Activated effector memory CD4-positive, alpha-beta T cell treated with anti-CD3 and anti-CD28 coated beads, Interleukin-2, amount 50 U/mL, for 16 hours (primary cell): Measurements from ENCODE around the gene GFOD2.
"Not testable (repeated sequence)": the region's sequence is repeated elsewhere in the genome, so short reads cannot be mapped to it uniquely, and the experiment has no call there.

ENCODE experiments used
- DNase-seq: peaks from one replicate; pipeline ENCODE4 v3.0.0-alpha.2; 2020

GFOD2 gene

DNA sequence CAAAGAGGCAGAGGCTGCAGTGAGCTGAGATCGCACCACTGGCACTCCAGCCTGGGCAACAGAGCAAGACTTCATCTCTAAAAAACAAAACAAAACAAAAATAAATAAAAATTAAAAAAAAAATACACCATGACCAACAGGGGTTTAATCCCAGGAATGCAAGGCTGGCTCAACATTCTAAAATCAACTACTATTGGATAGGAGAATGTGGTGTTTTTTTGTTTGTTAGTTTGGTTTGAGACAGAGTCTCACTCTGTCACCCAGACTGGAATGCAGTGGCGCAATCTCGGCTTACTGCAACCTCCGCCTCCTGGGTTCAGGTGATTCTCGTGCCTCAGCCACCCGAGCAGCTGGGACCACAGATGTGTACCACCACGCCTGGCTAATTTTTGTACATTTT is 19.9 kb downstream of the GFOD2 start:
- DNase-seq: no peak

DNA sequence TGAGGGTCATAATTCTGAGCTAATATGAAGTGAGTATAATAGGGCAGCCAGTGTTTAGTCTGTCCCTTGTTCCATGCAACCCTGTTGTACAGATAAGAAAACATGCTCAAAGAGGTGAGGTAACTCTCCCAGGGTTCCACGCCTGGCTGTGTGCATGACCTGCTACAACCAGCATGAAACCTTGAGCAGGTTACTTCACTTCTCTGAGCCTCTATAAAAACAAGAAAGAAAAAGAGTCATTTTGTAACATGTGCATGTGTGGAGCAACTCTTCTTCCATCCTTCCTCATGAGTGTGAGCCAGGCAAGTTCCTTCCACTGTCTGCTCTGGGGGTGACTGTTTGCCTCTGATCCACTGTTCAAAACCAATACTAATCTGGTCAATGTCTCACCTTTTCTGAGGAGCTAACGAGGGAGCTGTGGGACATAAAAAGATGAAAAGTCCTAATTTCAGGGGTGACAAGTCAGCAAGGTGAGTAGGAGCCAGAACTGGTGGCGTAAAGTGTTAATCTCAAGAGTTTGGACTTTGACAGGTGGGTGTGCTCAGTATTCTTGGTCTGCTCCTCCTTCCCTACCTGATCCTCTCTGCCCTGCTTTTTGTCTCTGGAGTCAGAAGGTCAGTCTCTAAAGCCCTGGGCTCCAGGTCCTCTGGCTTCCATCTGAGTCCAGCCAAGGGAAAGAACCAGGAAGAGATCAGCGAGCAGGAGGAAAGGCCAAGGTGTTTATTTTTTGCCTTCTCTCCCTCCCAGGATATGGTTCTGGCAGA is 21.5 kb downstream of the GFOD2 start:
- DNase-seq: no peak

DNA sequence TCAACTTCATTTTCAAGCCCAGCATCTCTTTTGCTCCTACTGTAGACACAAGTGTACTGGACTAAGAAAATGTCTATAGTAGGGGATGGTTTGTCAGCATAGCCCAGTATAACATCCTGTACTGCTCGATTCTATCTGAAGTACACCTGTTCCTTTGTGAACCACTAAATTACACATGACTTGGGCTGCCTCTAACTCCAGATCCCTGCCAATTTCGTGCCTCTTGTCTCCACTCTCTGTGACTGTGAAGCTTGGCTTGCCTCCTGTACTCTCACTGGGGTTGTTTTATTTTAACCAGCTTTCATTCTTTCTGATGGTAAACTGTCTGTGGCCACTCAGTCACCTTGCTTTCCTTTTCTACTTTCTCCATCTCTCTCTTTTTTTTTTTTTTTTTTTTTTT is 24.5 kb downstream of the GFOD2 start:
- DNase-seq: no peak

- not testable (repeated sequence) for DNase-seq
These were observed 25.4 kb downstream of the GFOD2 start for GRCh38 chr16:67693517-67694285.

- DNase-seq: no peak
These were observed 33.6 kb downstream of the GFOD2 start for GRCh38 chr16:67685388-67686112.

DNA sequence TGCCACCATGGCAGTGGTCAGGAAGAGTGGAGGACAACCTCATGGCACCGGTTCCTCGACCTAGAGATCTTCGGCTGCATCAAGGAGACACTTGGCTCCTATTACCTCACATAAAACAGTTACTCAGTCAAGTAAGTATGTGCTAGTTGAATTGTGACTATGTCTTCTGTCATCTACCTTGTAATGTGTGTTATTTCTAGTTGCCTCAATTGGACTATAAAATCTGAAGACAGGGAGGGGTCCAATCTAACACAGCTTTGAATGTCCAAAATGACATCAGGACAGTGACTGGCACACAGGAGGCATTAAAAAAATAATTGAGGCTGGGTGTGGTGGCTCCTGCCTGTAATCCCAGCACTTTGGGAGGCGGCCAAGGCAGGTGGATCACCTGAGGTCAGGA is 35.3 kb downstream of the GFOD2 start:
- no peak for DNase-seq

GRCh38 chr16:67679935-67680897 is 38.9 kb downstream of the GFOD2 start:
- DNase-seq: no peak

DNA sequence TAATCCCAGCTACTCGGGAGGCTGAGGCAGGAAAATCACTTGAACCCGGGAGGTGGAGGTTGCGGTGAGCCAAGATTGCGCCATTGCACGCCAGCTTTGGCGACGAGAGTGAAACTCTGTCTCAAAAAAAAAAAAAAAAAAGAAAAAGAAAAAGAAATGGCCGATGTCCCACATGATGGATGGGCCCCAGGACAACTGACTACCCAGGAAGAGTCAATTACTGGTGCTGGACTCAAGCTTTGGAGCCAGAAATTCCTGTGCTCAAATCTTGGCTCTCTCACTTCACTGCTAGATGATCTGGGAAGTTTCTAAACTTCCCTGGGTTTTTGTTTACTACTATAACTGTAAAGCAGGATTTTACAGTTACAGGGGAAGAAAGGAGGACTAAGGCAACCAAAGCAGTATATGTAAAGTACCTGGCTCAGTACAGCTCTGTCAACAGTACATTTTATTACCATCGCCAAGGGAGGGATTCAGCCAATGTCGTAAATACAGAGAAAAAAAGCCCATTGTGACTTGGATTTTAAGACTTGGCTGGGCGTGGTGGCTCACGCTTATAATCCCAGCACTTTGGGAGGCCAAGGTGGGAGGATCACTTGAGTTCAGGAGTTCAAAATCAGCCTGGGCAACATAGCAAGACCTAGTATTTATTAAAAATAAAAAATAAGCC is 40.6 kb downstream of the GFOD2 start:
- no peak for DNase-seq

DNA sequence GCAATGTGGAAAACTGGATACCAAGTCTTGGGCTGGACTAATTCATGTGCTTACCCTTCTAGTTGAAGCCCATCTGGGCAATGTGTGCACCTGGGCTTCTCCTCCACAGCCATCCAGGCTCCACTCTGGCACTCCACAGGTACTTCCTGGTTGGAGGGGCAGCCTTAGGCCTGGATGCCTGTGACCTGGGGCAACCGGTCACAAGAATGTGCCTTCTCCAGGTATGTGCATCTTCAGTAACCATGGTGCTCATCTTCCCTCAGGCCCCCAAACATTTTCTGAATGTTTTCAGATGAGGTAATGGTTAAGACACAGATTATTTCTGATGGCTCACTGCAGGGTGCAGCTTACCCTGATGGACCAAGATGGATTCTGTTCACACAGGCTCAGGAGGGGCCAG is 41.4 kb downstream of the GFOD2 start:
- DNase-seq: no peak

DNA sequence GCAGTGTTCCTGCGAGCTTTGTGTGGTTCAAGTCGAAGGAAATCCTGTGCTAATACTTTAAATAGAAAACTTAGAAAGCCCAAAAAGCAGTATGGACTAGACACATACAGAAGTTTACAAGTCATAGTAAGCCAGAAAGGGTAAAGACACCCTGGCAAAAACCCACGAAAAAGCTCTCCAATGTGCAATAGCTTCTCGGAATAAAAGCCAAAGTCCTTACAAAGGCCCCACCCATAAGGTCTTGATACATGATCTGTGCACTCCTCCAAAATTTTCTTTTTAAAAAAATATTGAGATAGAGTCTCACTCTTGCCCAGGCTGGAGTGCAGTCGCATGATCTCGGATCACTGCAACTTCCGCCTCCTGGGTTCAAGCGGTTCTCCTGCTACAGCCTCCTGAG is 42.2 kb downstream of the GFOD2 start:
- no peak for DNase-seq

GRCh38 chr16:67676516-67676915 is 42.6 kb downstream of the GFOD2 start:
- DNase-seq: no peak

- no peak for DNase-seq
These were observed 43.1 kb downstream of the GFOD2 start for GRCh38 chr16:67675999-67676398.

GRCh38 chr16:67675579-67675935 is 43.6 kb downstream of the GFOD2 start:
- no peak for DNase-seq

DNA sequence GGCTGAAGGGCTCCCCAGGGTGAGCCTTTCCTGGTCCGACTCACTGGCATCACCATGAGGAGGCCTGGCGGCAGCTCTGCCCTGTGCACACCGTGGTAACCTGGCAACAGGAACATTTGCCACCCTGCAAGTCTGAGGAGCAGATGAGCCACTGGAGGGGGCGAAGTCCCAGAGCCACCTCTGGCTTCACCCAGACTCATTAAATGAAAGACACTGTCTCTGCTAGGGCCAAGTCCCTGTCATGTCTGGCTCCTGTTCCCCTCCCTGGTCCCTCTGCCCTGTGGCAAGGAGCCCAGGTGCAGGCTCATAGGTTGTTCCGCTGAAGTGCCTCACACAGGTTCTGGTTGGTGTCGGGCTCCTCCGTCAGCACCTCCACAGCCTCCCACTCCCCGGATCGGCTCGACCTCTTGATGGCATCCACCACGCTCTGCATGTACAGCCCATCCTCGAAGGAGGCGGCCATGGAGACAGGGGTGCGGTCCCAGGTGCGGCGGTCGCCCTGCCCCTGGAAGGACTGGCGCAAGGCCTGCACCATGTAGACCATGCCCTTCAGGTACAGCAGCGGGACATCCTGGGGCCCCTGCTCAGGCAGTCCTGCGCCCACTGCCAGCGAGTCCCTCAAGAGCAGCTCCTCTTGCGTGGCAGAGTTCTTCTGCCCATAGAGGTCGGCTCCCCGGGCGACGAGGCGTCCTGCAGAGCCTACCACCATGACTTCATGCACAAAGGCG is 44.1 kb downstream of the GFOD2 start:
- DNase-seq: no peak

DNA sequence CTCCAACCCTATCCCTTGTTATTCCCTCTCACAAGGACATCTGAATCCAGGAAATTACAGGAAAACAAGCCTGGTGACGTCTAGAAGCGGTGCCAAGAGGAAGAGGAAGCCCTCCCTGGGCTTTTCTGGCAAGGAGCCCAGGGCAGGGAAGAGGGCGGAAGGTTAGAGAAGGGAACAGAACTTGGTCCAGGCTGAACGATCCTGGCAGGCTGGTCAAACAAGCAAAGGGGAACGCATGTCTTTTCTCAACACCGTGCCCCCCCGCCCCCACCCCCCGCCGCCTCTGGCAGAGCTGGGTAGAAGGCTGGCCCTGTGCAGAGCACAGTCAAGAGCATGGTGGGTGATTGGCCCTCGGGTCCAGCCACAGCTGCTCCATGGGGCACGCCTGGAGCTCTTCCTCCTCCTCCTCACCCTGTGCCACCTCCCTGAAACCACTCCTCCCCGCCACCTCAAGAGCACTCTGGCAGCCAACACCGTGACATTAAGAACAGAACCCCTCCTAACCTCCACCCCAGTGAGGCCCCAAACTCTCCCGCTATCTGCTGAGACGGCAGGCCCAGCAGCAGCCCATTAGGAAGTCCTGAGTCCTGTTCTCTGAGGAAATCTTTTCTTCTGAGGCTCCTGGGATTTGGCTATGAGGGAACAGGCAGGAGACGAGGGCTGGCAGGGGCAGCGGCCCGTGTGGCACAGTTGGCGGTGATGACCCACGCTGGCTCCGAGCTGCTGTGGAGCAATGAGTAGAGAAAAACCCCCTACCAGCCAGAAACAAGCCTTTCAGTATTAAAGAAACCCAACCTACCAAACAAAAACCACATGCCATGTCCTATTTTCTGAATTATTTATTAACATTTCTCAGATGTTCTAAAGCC is 45.2 kb downstream of the GFOD2 start:
- no peak for DNase-seq

DNA sequence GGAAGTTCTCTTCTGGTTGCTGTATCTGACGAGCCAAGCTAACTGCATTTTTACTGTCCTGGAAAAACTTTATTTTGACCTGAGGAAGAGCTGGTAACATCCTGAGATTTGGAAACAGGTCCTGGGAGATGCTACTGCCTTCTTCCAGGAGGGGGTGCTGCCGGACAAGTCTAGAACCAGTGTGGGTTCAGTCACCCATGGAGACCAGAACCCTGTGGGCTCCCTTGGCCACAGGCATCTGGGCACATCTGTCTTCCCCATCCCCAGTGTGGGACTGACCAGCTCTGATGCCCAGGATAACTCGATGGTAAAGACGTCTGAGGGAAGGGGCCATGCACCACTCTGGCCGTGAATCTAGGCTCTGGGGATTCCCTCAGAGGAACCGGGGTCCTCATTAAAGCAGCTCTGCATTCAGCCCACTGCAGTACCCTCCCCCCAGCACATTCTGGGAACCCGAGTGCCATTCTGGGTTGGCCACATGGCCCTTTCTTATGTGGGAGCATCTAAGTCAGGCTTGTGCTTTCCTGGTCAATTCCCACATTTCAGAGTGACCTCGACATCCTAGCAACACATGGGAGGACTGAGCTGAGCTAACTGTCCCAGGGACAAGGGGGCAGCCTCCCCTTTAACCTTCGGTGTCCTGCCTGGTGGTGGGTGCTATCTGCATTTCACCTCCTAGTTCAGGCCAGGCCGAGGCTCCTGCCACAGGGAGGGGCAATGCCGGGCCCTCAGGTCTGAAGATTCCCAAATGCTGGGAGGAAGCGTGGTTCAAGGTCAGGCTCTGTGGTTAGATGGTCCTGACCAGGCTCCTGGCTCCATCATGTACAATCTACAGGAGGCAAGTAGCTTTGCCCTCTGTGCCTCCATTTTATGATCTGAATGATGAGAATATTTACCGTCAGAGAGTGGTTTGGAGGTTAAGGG is 46.1 kb downstream of the GFOD2 start:
- peak; percentile 79 for DNase-seq

- no peak for DNase-seq
These were observed 46.8 kb downstream of the GFOD2 start for GRCh38 chr16:67672306-67672705.

- DNase-seq: no peak
These were observed 49.5 kb downstream of the GFOD2 start for GRCh38 chr16:67669499-67670101.
